T47D (cell line): ENCODE data around the gene ADGRB2.

Source experiments
- DNase-seq, 2 experiments: peaks; one replicate each; pipeline versions ENCODE4 v3.0.0 to v3.0.0-alpha.2; 2011 to 2012; ENCODE audit warnings: low read depth in 1 of 2, low spot score in 1 of 2
- JUND ChIP-seq: IDR thresholded peaks from 2 replicates; pipeline ENCODE4 v1.6.1; 2012; ENCODE audit warnings: low read depth
- in situ Hi-C: cut with HindIII; loops from 2 replicates; pipeline ENCODE4 v1.10.0; 2016; ENCODE audit warnings: low sequenced_read_pairs, low pct_unique_long_range_greater_than_20kb

ADGRB2 gene

GRCh38 chr1:31730336-31731048 lies 33.6 kb downstream of the ADGRB2 start:
- in situ Hi-C loops, result no loop called here
- no peak for DNase-seq
- TF ChIP-seq JUND, result no peak

GRCh38 chr1:31727849-31728248 lies 36.3 kb downstream of the ADGRB2 start:
- in situ Hi-C loops, result no loop called here
- no peak for DNase-seq
- TF ChIP-seq JUND, result no peak

- in situ Hi-C loops, result no loop called here
- no peak for TF ChIP-seq JUND
- DNase-seq, result no peak
Measured at GRCh38 chr1:31727195-31727594, 36.9 kb downstream of the ADGRB2 start.

GRCh38 chr1:31726715-31727114 lies 37.4 kb downstream of the ADGRB2 start:
- no peak for DNase-seq
- in situ Hi-C loops, result no loop called here
- no peak for TF ChIP-seq JUND

GRCh38 chr1:31725777-31726535 lies 38.2 kb downstream of the ADGRB2 start:
- in situ Hi-C loops, result no loop called here
- no peak for TF ChIP-seq JUND
- no peak for DNase-seq

- in situ Hi-C loops, result no loop called here
- DNase-seq, result no peak
- no peak for TF ChIP-seq JUND
Measured at GRCh38 chr1:31725134-31725533, 39.0 kb downstream of the ADGRB2 start.

- in situ Hi-C loops, result no loop called here
- peak; percentile 63 to 79 for DNase-seq
- no peak for TF ChIP-seq JUND
Measured at GRCh38 chr1:31723828-31724359, 40.2 kb downstream of the ADGRB2 start.

GRCh38 chr1:31718327-31718897 lies 45.7 kb downstream of the ADGRB2 start:
- in situ Hi-C loops, result no loop called here
- no peak for DNase-seq
- TF ChIP-seq JUND, result no peak

GRCh38 chr1:31717341-31717740 lies 46.8 kb downstream of the ADGRB2 start:
- no peak for TF ChIP-seq JUND
- no peak for DNase-seq
- in situ Hi-C loops, result no loop called here

GRCh38 chr1:31715873-31716220 lies 48.3 kb downstream of the ADGRB2 start:
- in situ Hi-C loops, result no loop called here
- TF ChIP-seq JUND, result no peak
- no peak for DNase-seq

- TF ChIP-seq JUND, result no peak
- DNase-seq, result peak; percentile 71 to 77
- in situ Hi-C loops, result no loop called here
Measured at GRCh38 chr1:31715087-31715872, 48.9 kb downstream of the ADGRB2 start.

GRCh38 chr1:31714442-31715086 lies 49.6 kb downstream of the ADGRB2 start:
- in situ Hi-C loops, result no loop called here
- DNase-seq, result no peak
- no peak for TF ChIP-seq JUND
